HL-60/S4 treated with retinoic acid at 250 ng/mL for 4 days and 3 days (cell line): ENCODE results near the gene MAPK1.
"Not testable (repeated sequence)": the region's sequence is repeated elsewhere in the genome, so short reads cannot be mapped to it uniquely, and the experiment has no call there.

Experiments
- in situ Hi-C: fragments of 300-500 bp; cut with MboI; formaldehyde crosslinking; loops from 2 replicates; pipeline ENCODE4 v1.7.0; 2022; ENCODE audit warnings: low sequenced_read_pairs

Gene MAPK1

GRCh38 chr22:21882754-21883333, 15.4 kb upstream of the MAPK1 start:
- in situ Hi-C loops: not testable (repeated sequence)

DNA sequence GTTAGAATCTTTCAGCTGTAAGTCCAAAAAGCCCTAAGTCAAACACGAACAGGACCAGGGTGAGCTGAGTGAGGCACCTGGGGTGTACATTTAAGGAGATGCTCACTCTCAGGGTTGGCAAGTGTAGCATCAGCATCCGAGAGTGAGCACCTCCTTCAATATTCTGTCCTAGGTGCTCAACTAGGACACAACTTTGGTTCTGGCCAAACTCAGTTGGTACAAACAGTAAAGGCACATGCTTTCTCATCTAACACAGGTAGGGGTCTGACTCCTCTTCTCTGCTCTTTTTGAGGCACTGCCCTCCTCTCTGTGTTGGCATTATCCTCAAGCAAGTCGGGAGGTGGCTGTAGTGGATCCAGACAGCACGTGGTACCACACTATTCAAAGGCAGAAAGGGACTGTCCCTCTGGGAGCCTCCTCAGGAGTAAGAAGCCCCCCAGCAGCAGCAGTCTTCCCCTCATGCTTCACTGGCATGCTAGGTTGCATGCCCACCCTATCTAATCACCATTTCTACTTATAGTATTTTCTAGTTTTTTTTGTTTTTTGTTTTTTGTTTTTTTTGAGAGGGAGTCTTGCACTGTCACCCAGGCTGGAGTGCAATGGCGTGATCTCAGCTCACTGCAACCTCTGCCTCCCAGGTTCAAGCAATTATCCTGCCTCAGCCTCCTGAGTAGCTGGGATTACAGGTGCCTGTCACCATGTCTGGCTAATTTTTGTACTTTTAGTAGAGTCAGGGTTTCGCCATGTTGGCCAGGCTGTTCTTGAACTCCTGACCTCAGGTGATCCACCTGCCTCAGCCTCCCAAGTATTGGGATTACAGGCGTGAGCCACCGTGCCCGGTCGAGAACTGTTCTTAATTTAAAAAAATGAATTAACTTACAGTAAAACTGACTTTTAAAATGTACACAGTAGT, 14.7 kb upstream of the MAPK1 start:
- in situ Hi-C loops: no loop called here

DNA sequence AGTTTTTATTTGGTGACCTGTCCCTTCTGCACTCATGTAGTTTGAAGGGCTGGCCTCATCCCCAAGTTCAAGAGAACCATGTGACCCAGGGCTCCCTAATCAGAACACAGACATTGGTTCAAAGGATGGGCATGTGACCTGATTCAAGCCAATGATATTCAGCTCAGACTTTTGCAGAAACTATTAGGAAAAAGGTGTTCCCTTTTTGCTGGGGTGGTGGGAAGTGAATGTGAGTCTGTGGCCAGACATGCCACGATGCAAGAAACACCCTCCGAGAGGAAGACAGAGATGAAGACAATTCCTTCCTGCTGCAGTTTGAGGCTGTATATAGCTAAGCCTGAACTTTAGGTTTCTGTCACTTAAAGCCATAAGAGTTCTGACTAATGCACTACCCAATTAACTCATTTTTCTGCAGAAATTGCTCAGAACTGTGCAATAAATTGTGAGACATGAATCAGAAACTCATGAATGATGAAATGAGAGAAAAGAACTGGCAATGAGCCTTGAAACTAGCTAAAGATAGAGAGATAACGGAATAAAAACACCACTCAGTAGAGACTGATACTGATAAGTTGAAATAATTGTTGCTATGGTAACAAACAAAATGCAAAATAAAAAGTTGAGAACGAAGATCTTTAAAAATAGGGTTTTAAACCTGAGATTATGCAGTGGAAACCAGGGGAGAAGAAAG, 9.2 kb upstream of the MAPK1 start:
- in situ Hi-C loops: no loop called here

GRCh38 chr22:21874953-21875352, 7.5 kb upstream of the MAPK1 start:
- in situ Hi-C loops: not testable (repeated sequence)

GRCh38 chr22:21873619-21874018, 6.2 kb upstream of the MAPK1 start:
- in situ Hi-C loops: no loop called here

DNA sequence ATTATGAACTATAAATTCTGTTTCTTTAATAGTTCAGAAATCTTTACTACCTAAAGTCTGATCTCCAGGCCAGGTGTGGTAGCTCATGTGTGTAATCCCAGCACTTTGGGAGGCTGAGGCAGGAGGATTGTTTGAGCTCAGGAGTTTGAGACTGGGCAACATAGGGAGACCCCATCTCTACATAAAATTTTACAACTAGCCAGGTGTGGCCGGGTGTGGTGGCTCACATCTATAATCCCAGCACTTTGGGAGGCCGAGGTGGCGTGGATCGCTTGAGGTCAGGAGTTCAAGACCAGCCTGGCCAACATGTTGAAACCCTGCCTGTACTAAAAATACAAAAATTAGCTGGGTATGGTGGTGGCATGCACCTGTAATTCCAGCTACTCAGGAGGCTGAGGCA, 5.3 kb upstream of the MAPK1 start:
- in situ Hi-C loops: not testable (repeated sequence)

- in situ Hi-C loops: no loop called here
These were observed 1.2 kb upstream of the MAPK1 start for GRCh38 chr22:21868651-21869050.

GRCh38 chr22:21866833-21867527, 465 bp downstream of the MAPK1 start:
- in situ Hi-C loops: no loop called here

DNA sequence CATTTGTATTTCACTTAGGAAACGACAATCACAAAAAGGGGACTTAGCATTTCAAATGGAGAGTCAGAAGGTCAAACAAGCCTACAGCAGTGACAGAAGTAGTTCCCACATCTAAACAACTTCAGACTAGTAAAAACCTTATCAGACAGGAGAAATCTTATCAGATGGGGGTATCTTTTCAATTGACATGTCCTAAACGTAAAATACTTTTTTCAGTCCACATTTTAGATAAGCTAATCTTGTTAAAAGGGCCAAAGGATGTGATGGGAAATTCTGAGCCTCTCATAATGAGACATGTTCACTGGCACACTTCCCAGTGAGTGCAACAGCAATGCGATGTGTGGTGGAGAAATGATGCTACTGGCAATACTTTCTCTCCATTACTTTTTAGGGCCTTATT, 2.4 kb downstream of the MAPK1 start:
- in situ Hi-C loops: no loop called here

DNA sequence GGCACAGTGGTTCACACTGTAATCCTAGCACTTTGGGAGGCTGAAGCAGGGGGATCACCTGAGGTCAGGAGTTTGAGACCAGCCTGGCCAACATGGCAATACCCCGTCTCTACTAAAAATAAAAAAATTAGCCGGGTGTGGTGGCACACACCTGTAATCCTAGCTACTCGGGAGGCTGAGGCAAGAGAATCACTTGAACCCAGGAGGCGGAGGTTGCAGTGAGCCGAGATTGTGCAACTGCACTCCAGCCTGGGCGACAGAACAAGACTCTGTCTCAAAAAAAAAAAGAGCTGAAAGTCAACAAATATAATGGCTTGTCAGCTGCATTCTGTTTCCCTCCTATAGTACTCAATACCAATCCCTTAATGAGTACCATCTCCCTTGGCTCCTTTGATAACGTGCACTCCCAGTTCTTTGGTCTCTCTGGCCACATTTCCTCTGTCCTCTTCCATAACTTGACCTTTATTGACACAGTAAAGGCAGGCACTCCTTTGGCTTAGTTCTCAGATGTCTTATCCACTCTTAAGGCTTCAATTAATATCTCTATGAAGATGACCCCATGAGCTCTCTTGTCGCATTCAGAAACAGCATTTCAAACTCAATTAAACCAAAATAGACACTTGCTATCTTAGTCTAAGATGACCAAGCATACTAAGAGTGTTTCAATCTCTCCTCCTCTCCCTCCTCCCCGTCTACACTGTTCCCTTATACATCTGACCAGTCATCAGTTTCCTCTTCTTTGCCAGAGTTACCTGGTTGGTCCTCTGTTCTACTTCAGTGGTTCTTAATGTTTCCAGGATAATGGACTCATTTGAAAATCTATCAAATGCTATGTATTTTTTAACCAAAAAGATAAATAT, 4.8 kb downstream of the MAPK1 start:
- in situ Hi-C loops: no loop called here

- in situ Hi-C loops: no loop called here
These were observed 5.6 kb downstream of the MAPK1 start for GRCh38 chr22:21861851-21862250.

DNA sequence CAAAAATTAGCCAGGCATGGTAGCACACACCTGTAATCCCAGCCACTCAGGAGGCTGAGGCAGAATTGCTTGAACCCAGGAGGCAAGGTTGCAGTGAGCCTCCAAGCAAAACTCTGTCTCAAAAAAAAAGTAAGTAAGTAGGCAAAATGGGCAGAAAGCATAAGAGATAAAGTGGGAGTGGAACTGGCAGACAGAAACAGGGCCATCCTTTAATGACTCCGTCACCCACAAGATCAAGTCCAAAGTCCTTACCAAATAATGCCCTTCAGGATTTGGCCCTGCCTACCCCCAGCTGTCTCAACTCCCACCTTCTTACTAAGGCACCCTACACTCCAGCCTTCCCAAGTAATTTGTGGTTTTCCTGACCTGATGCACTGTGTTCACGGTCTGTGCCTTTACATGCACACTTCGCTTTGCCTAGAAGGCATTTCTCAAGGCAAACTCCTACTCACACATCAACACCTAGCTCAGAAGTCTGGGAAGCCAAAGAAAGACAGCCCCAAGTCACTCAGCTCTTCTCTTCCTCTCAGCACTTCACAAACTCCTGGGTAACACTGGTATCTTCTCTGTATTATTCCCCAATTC, 6.1 kb downstream of the MAPK1 start:
- in situ Hi-C loops: no loop called here

- in situ Hi-C loops: no loop called here
These were observed 6.9 kb downstream of the MAPK1 start for GRCh38 chr22:21860491-21861039.

DNA sequence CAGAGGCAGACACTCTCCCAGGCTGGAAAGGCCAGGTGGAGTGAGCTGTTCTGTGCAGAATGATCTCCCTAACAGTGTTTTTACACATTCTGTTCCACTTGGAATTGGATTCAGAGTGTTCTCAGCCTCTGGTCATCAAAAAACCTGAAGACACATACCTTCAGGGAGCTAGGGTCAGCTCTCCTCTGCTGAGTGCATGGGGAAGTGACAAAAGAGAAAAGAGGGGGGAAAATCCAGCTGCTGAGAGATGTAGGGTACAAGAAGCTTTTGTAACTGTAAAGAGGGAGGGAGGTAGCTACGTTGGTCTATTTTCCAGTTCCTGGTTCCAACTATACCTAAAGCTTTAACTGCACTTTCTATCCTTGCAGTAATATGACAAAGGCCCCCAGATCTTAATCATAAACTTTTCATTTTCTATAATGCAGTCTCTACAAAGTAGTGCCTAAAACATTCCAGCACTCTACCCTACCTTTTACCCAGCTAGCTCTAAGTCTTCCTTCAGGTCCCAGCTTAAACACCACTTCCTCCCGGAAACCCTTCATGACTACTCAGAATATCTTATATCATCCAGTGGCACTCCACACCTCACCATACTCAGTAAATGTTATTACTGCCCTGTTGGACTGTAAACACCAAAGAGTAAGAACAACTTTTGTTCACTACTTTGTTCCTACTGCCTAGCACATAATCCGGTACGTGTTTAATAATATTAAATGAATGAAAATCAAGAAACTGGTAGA, 9.2 kb downstream of the MAPK1 start:
- in situ Hi-C loops: no loop called here

- in situ Hi-C loops: no loop called here
These were observed 9.9 kb downstream of the MAPK1 start for GRCh38 chr22:21857481-21857914.

DNA sequence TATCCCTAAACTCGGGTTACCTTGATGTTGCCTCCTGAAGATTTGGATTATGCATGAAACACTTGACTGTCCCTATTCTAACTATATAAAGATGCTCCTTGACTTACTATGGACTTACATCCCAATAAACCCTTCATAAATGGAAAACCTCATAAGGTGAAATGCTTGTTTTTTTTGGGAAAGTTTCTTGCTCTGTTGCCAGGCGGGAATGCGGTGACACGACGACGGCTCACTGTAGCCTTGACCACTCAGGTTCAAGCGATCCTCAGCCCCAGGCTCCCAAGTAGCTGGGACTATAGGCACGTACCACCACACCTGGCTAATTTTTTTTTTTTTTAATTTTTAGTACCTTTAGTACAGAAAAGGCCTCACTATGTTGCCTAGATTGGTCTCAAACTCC, 10.6 kb downstream of the MAPK1 start:
- in situ Hi-C loops: no loop called here

DNA sequence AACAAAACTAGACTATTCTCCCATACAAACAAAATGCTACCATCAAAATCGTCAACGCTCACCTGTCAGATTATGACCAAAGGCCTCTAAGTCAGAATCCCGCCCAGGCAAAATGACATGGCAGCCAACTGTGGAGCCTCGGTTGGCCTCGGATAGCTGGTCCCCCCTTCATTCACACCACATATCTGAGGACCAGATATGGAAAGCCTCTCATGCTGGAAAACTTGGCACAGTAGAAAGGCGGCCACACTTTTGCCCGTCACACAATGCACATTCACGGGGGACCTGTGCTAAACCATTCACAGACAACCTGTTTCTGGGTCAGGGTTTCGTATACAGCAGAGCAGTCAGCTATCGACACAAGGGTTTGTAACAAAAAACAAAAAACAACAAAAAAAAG, 11.2 kb downstream of the MAPK1 start:
- in situ Hi-C loops: no loop called here

DNA sequence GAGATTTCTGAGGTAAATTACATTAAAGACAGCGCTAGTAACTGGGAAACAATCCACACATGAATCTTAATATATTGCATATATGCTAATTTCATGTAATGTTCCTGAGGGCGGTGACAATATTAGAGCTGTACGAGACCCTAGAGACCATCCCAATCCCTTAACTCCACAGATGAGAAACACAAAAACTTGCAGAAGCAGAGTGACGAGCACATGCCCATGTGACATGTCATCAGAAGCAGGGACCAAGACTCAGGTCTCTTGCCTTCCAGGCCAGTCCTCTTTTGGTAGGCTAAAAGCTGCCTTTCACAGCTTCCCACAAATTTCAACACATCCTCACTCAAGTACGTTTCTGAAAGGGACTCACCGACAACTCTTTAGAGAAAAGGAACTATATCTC, 11.8 kb downstream of the MAPK1 start:
- in situ Hi-C loops: no loop called here

GRCh38 chr22:21850660-21851059, 16.8 kb downstream of the MAPK1 start:
- in situ Hi-C loops: no loop called here
